ENCODE results near the gene TIMM22.
A peak's percentile ranks its signal among the peaks of the same experiment; 100 is the strongest.
"Not testable (repeated sequence)": the region's sequence is repeated elsewhere in the genome, so short reads cannot be mapped to it uniquely, and the experiment has no call there.

Gene TIMM22

DNA sequence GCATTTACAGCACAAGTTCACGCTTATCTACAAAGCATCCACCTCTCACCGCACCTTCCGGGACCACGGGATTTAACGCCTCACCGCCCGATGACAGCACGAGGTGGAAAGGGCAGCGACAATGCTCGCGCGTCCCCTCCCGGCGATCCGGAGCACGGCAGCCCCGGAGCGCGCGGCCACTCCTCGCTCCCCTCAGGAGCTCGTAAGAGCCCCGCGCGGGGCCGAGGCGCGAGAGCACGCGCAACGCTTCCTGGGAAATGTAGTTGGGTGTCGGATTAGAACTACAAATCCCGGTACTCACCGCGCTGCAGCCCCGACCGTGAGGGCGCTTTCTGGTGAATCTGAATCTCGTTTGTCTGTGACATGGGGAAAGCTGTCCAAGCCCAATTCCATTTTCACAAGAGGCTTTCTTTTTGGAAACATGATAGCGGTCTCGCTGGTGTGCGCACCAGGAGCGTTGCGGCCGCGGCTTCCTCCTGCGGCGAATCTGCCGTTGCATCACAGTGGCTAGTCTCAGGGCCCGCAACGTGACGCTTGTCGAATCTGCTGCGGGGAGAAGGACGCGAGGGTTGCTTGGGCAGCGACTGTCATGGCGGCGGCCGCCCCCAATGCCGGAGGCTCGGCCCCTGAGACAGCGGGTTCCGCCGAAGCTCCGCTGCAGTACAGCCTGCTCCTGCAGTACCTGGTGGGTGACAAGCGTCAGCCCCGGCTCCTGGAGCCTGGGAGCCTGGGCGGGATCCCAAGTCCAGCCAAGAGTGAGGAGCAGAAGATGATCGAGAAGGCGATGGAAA is at the start of gene TIMM22:
Gene TIMM22, plus strand, starts transcription at position 576 of the 791 bp plus-strand sequence. Its CDS starts 14 bp downstream, at position 590.
- Mint-ChIP-seq H3K4me1 (ENCODE audit: low read depth) (peaks cover 19% of the 10 kb centered on the region), H3K27me3 (no peaks in the 10 kb centered on the region), H3K36me3 (ENCODE audit: low read depth) (peaks cover 46% of the 10 kb centered on the region), H3K27ac (peak within 1 kb of the TSS; percentile 98), H3K9me3 (peaks cover 33% of the 10 kb centered on the region), H3K4me3 (peak within 1 kb of the TSS; percentile 91)
- intact Hi-C loops (cut with micrococcal nuclease) = loop anchor here (5.0 kb wide), 1 partner anchor 214 kb away; the partner anchor contains the start of genes GLOD4 and MRM3

DNA sequence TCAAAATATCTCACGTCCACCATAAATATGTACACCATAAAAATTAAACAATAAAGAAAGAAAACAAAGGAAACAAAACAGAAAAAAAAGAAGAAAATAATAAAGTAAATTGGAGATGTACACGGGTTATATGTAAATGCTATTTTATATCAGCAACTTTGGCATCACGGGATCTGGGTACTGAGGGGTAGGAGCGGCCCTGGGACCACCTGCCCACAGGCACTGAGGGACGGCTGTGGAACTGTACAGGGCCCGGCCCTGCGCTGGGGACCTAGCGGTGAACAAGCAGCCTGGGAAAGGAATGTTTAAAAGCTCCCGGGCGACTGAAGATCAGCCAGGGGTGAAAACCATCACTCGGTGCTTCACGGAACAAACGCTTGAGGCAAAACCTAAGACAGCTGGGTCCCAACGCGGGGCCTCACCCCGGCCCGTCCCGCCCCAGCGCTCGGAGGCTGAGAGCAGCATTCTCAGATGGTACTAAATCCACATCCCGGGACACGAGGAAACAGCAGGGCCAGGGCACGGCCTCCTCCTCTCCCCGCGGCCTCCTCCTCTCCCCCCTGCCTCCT is 48.6 kb upstream of the TIMM22 start:
- no peak overlapping the region for H3K4me3 Mint-ChIP-seq
- peaks cover 7% of the 10 kb centered on the region for H3K4me1 Mint-ChIP-seq (ENCODE audit: low read depth)
- intact Hi-C loops (cut with micrococcal nuclease) = no loop called here
- H3K27me3 Mint-ChIP-seq = peaks cover 26% of the 10 kb centered on the region
- H3K9me3 Mint-ChIP-seq = no peaks in the 10 kb centered on the region
- no peaks in the 10 kb centered on the region for H3K36me3 Mint-ChIP-seq (ENCODE audit: low read depth)
- no peak overlapping the region for H3K27ac Mint-ChIP-seq

DNA sequence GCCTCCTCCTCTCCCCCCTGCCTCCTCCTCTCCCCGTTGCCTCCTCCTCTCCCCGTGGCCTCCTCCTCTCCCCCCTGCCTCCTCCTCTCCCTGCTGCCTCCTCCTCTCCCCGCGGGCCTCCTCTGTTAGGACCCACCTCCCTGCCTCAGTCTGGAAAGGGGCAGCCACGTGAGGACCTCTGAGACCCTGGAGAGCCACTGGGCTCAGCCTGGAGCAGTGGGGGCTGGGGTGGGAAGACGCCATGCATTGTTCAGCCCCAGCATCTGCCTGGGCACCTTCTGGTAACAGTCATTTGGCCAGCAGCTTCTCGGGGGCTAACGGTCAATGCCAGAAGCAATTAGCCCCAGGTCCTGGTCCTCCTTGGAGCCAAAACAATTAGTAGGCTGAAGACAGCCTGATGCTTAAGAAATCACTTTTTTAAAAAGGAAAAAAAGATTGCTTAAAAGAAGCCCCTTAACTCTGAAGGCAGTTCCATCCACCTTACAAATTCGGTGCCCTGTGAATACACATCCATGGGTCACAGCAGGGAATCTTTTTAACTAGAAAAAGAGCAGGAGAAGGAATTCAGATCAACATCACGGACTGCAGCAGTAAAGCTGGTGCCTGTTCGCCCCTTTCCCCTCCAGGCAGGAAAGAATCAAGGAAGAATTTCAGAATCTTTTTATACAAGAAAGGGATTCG is 47.2 kb upstream of the TIMM22 start:
- no peak overlapping the region for H3K27ac Mint-ChIP-seq
- no peak overlapping the region for H3K4me3 Mint-ChIP-seq
- H3K4me1 Mint-ChIP-seq (ENCODE audit: low read depth) = peaks cover under 1% of the 10 kb centered on the region
- no peaks in the 10 kb centered on the region for H3K36me3 Mint-ChIP-seq (ENCODE audit: low read depth)
- H3K27me3 Mint-ChIP-seq = peaks cover 26% of the 10 kb centered on the region
- intact Hi-C loops (cut with micrococcal nuclease) = no loop called here
- H3K9me3 Mint-ChIP-seq = no peaks in the 10 kb centered on the region

DNA sequence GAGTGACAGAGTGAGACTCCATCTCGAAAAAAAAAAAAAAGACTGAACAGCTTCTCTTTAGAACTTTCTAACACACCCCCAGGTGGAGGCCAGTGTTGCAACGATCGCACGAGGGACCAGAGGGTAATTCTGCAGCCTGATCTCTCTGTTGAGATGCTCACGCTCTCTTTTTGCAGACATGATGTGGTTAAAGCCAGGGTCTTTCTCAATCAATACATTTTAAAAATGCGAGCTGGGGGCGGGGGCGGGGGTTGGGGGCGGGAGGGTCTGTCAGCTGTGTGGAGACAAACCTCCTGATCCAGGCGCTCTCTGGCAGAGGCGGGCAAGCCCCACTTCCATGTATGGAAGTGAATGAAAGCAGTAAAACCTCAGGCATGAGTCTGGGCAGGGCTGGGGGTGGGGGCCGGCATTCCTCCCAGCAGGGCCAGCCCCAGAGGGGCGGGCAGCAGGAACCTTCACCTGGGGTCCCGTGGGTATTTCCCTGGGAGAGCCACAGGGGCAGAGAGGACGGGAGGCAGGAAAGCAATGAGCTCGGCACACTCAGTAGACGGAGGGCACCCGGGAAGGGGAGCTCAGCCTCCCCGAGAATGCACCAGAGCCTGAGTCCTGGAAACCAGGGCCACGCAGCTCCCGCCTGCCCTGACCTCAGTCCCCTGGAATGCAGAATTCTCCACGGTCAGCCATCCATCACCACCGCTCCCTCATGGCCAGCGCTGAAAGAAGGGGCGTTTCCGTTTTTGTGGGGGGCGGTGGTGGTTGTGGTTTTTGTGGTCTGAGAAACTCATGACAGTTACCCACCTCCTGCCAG is 45.4 kb upstream of the TIMM22 start:
- H3K27me3 Mint-ChIP-seq = peaks cover 26% of the 10 kb centered on the region
- no peaks in the 10 kb centered on the region for H3K36me3 Mint-ChIP-seq (ENCODE audit: low read depth)
- intact Hi-C loops (cut with micrococcal nuclease) = no loop called here
- H3K4me3 Mint-ChIP-seq = no peak overlapping the region
- H3K4me1 Mint-ChIP-seq (ENCODE audit: low read depth) = no peaks in the 10 kb centered on the region
- H3K9me3 Mint-ChIP-seq = no peaks in the 10 kb centered on the region
- no peak overlapping the region for H3K27ac Mint-ChIP-seq

DNA sequence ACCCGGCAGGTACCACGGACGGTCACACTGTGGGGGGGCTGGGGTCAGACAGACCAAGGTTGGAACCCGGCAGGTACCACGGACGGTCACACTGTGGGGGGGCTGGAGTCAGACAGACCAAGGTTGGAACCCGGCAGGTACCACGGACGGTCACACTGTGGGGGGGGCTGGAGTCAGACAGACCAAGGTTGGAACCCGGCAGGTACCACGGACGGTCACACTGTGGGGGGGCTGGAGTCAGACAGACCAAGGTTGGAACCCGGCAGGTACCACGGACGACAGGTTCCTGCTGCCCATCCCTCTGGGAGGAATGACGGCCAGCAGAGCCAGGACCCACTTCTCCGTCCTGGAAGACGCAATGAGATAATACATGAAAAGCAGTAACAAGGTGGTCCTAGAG is 44.3 kb upstream of the TIMM22 start:
- H3K4me3 Mint-ChIP-seq; H3K4me1 Mint-ChIP-seq (ENCODE audit: low read depth); H3K27ac Mint-ChIP-seq; intact Hi-C loops (cut with micrococcal nuclease); H3K36me3 Mint-ChIP-seq (ENCODE audit: low read depth); H3K9me3 Mint-ChIP-seq: not testable (repeated sequence)
- peaks cover 26% of the 10 kb centered on the region for H3K27me3 Mint-ChIP-seq

DNA sequence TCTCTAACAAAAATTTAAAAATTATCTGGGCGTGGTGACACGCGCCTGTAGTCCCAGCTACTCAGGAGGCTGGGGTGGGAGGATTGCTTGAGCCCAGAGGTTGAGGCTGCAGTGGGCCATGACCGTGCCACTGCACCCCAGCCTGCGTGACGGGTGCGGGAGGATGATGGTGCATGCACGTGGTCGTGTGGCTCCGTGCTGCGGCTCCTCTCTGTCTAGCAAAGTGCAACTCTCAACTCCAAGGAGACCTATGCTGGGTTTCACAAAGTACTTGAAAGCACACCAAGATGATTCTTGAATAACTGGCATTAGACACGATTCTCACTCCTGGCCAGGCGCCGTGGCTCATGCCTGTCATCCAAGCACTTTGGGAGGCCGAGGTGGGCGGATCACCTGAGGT is 43.2 kb upstream of the TIMM22 start:
- intact Hi-C loops (cut with micrococcal nuclease) = no loop called here
- no peak overlapping the region for H3K4me3 Mint-ChIP-seq
- H3K27me3 Mint-ChIP-seq = peaks cover 29% of the 10 kb centered on the region
- H3K27ac Mint-ChIP-seq = no peak overlapping the region
- no peaks in the 10 kb centered on the region for H3K4me1 Mint-ChIP-seq (ENCODE audit: low read depth)
- no peaks in the 10 kb centered on the region for H3K9me3 Mint-ChIP-seq
- no peaks in the 10 kb centered on the region for H3K36me3 Mint-ChIP-seq (ENCODE audit: low read depth)

DNA sequence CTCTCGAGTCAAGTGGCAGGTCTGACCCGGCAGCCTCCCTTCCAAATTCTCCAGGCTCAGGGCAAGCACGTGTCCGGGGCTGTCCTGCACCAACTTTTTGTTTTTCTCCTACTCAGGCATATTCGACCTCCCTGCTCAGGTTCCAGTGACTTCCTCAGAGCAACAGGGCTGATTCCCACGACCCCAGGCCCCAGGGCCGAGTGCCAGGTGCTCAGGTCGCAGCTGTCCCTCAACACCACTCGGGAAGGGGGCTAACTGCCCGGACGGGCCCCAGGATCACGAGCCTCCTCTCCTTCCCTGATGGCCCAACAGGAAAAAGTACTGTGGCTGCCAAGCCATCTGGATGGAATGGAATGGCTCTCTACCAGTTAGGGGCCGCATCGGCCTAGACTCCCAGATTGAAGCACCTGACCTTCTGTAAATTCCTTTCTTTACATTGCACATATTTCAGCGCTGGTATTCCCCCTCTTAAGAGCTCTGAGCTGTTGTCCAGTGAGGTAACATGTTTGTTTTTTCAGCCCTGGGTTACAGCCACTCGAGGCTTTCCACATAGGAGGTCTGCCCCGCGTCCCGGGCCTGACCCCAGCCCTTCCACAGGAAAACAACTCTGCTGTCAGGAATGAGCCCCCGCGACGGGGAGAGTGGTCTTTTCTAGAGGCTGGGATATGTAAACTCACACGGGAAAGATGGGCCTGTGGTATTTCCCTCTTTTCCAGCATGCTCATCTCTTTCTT is 42.3 kb upstream of the TIMM22 start:
- H3K27me3 Mint-ChIP-seq = peaks cover 30% of the 10 kb centered on the region
- intact Hi-C loops (cut with micrococcal nuclease) = no loop called here
- H3K27ac Mint-ChIP-seq = no peak overlapping the region
- no peaks in the 10 kb centered on the region for H3K4me1 Mint-ChIP-seq (ENCODE audit: low read depth)
- no peaks in the 10 kb centered on the region for H3K36me3 Mint-ChIP-seq (ENCODE audit: low read depth)
- H3K4me3 Mint-ChIP-seq = no peak overlapping the region
- no peaks in the 10 kb centered on the region for H3K9me3 Mint-ChIP-seq

DNA sequence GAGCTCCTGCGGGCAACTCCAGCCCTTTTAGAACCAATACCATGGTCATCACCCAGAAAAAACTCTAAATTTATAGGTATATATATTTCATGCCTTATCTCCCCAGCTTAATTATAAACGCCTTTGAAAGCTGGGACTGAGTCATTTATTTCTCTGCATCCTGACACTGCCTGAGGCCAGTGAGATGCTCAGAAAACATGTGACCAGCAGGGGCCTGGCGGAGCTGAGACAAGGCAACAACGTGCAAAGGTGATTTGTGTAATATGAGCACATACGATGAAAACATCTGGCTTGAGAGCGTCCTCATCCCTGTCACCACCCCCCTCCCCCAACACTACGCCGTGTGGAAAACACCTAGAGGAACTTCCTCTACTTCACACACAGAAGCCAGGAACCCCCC is 40.0 kb upstream of the TIMM22 start:
- Mint-ChIP-seq H3K4me3 (no peak overlapping the region), H3K27me3 (peaks cover 17% of the 10 kb centered on the region), H3K27ac (no peak overlapping the region), H3K9me3 (no peaks in the 10 kb centered on the region), H3K4me1 (ENCODE audit: low read depth) (no peaks in the 10 kb centered on the region), H3K36me3 (ENCODE audit: low read depth) (no peaks in the 10 kb centered on the region)
- intact Hi-C loops (cut with micrococcal nuclease) = no loop called here

DNA sequence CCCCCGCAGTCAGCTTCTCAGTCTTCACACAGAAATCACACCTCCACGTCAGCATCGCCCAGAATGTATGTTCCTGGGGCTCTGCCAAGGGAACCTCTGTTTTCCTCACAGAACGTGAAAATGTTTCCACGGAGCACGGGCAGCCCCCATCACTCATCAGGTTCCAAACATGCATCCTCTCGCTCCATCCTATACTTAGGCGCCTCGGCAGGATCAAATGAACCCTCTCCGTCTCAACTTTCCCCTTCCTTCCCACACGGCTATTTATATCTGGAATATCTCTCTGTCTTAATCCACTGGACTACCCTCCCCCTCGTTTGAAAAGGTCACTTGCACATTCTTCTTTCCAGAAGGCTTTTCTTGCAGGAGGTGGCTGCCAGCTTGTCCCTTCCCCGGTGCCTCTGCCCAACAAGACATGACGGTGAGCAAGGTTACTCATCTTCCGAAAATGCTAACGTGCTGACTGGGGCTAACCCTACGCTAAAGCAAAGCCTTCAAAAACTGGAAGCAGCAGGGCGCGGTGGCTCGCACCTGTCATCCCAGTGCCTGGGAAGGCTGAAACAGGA is 39.0 kb upstream of the TIMM22 start:
- intact Hi-C loops (cut with micrococcal nuclease) = no loop called here
- no peak overlapping the region for H3K4me3 Mint-ChIP-seq
- no peaks in the 10 kb centered on the region for H3K9me3 Mint-ChIP-seq
- H3K27me3 Mint-ChIP-seq = peaks cover 18% of the 10 kb centered on the region
- no peaks in the 10 kb centered on the region for H3K36me3 Mint-ChIP-seq (ENCODE audit: low read depth)
- no peak overlapping the region for H3K27ac Mint-ChIP-seq
- no peaks in the 10 kb centered on the region for H3K4me1 Mint-ChIP-seq (ENCODE audit: low read depth)

DNA sequence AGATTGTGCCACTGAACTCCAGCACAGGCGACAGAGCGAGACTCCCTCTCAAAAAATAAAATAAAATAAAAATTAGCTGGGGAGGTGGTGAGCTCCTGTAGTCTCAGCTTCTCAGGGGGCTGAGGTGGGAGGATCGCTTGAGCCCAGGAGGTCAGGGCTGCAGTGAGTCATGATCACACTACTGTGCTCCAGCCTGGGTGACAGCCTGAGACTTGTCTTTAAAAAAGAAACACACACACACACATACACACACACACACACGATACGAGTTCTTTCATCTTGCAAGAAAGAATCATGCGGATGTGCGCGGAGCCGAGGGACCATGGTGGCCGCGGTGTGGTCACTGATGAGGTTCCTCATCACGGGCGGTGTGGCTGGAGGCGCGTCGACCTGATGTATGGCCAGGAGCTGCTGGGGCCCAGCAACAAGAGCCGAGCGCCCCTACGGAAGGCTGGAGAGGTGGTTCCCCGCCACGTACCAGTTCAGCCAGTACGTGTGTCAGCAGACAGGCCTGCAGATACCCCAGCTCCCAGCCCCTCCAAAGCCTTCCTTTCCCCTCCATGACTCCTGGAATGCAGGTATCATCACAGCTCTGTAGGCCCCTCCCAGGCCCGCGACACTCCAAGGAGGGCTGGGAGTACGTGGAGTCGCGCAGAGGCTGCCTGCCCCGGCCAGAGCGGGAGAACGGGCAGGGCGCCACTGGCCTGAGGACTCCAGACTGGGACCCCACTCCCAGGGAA is 38.0 kb upstream of the TIMM22 start:
- H3K4me1 Mint-ChIP-seq (ENCODE audit: low read depth) = no peaks in the 10 kb centered on the region
- no peak overlapping the region for H3K27ac Mint-ChIP-seq
- no peak overlapping the region for H3K4me3 Mint-ChIP-seq
- no peaks in the 10 kb centered on the region for H3K9me3 Mint-ChIP-seq
- H3K36me3 Mint-ChIP-seq (ENCODE audit: low read depth) = no peaks in the 10 kb centered on the region
- peaks cover 24% of the 10 kb centered on the region for H3K27me3 Mint-ChIP-seq
- intact Hi-C loops (cut with micrococcal nuclease) = no loop called here

DNA sequence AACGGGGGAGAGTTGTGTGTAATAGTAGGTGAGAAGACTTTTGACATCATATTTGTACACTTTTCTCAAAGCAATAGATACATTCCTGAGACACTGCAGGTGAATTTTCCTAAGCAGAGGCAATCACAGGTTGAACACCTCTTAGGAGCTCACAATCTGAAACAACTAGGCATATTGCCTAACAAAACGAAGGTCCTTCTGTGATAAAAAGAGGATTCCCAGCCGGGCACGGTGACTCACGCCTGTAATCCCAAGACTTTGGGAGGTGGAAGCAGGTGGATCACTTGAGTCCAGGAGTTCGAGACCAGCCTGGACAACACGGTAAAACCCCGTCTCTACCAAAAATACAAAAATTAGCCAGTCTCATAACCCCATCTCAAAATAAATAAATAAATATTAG is 34.8 kb upstream of the TIMM22 start:
- Mint-ChIP-seq H3K9me3 (no peaks in the 10 kb centered on the region), H3K27ac (no peak overlapping the region), H3K27me3 (peaks cover 45% of the 10 kb centered on the region), H3K4me1 (ENCODE audit: low read depth) (no peaks in the 10 kb centered on the region), H3K4me3 (no peak overlapping the region), H3K36me3 (ENCODE audit: low read depth) (no peaks in the 10 kb centered on the region)
- intact Hi-C loops (cut with micrococcal nuclease) = no loop called here

DNA sequence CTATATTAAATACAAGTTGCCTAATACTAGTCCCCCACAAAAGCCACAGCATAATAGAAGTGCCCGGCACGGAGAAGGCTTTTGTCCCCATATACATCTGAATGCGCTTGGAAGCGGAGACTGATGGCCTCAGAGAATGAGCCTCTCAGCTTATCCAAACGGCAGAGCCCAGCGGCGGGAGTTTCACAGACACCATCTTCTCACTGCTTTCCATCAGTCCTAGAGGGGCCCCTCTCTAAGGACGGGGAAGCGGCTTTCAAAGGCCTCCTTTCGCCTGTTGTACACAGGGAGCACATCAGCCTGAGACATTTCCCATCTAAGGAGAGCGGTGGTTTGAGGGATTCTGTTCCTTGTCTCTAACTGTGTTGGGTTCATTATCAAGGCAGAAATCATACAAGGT is 34.3 kb upstream of the TIMM22 start:
- Mint-ChIP-seq H3K36me3 (ENCODE audit: low read depth) (no peaks in the 10 kb centered on the region), H3K27me3 (peaks cover 48% of the 10 kb centered on the region), H3K4me1 (ENCODE audit: low read depth) (no peaks in the 10 kb centered on the region), H3K27ac (no peak overlapping the region), H3K4me3 (no peak overlapping the region), H3K9me3 (no peaks in the 10 kb centered on the region)
- intact Hi-C loops (cut with micrococcal nuclease) = no loop called here

DNA sequence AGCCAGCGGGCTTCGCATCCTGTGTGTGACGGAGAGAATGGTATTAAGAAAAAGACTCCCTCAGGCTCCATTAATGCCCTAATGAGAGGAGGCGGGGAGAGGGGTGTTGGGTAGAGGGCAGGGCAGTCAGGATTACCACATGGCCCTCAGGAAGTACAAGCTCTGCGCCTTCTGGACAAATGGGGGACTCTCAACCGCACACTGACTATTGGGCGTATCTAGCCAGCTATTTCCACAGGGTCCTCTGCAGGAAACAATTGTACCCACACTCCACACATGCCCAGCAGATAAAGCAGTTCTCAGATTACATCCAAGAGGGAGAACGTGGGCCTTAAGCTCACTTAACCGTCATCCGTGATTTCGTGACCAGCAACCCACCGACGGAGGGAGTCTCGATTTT is 32.1 kb upstream of the TIMM22 start:
- Mint-ChIP-seq H3K27ac (no peak overlapping the region), H3K27me3 (peaks cover 62% of the 10 kb centered on the region), H3K4me1 (ENCODE audit: low read depth) (no peaks in the 10 kb centered on the region), H3K4me3 (no peak overlapping the region), H3K36me3 (ENCODE audit: low read depth) (no peaks in the 10 kb centered on the region), H3K9me3 (no peaks in the 10 kb centered on the region)
- intact Hi-C loops (cut with micrococcal nuclease) = no loop called here

Measured in dendritic cell treated with granulocyte-macrophage colony-stimulating factor and Interleukin-4, amounts not matched to agents 40 ng/mL and 50 ng/mL, for 4 days (primary cell).